H9 (cell line): ENCODE results near the gene LMAN1. TPM values are rescaled to one million over a fixed set of nuclear protein-coding genes. Genes with fewer than 3 reads are reported as not detected.

ENCODE experiments used
- DNase-seq: peaks from one replicate; pipeline ENCODE4 v3.0.0-alpha.2; 2017
- H2AFZ ChIP-seq: one replicate; pipeline ENCODE4 v1.6.1; 2013; ENCODE audit warnings: mild to moderate bottlenecking, low read length, control low read depth, moderate library complexity
- H2AK5ac ChIP-seq: 2 replicates; pipeline ENCODE4 v1.6.1; 2013; ENCODE audit warnings: low read length, control low read depth, mixed read lengths; ENCODE audit not compliant: insufficient read length
- H2BK120ac ChIP-seq: one replicate; pipeline ENCODE4 v1.6.1; 2013; ENCODE audit warnings: low read depth, mild to moderate bottlenecking, low read length, control low read depth, inconsistent platforms; ENCODE audit not compliant: poor library complexity, severe bottlenecking
- H2BK12ac ChIP-seq: 2 replicates; pipeline ENCODE4 v1.6.1; 2013; ENCODE audit warnings: low read length, control low read depth, mixed read lengths, low read depth; ENCODE audit not compliant: insufficient read length
- H2BK15ac ChIP-seq: 2 replicates; pipeline ENCODE4 v1.6.1; 2013; ENCODE audit warnings: low read depth, low read length, control low read depth
- H2BK20ac ChIP-seq: one replicate; pipeline ENCODE4 v1.6.1; 2013; ENCODE audit warnings: low read depth, mild to moderate bottlenecking, low read length, control low read depth, inconsistent platforms; ENCODE audit not compliant: poor library complexity, severe bottlenecking
- H2BK5ac ChIP-seq: 2 replicates; pipeline ENCODE4 v1.6.1; 2013; ENCODE audit warnings: low read length, control low read depth, mixed read lengths; ENCODE audit not compliant: insufficient read length
- H3K14ac ChIP-seq: 2 replicates; pipeline ENCODE4 v1.6.1; 2013; ENCODE audit warnings: low read length, control low read depth; ENCODE audit not compliant: insufficient read depth
- H3K18ac ChIP-seq: 2 replicates; pipeline ENCODE4 v1.6.1; 2013; ENCODE audit warnings: low read depth, mild to moderate bottlenecking, mixed read lengths, low read length, control low read depth; ENCODE audit not compliant: insufficient read length
- H3K23ac ChIP-seq: 2 replicates; pipeline ENCODE4 v1.6.1; 2013; ENCODE audit warnings: low read length, control low read depth, mixed read lengths, low read depth; ENCODE audit not compliant: insufficient read length
- H3K23me2 ChIP-seq: 2 replicates; pipeline ENCODE4 v1.6.1; 2013; ENCODE audit warnings: low read depth, mild to moderate bottlenecking, mixed read lengths, low read length, control low read depth; ENCODE audit not compliant: insufficient read length, poor library complexity, severe bottlenecking
- H3K27ac ChIP-seq: 2 replicates; pipeline ENCODE4 v1.5.1; 2013; ENCODE audit warnings: low read length, control low read depth, mixed read lengths, low read depth; ENCODE audit not compliant: insufficient read length
- H3K27me3 ChIP-seq: 2 replicates; pipeline ENCODE4 v1.6.1; 2013; ENCODE audit warnings: low read length, control low read depth, inconsistent platforms; ENCODE audit not compliant: insufficient read depth
- H3K4ac ChIP-seq: 2 replicates; pipeline ENCODE4 v1.6.1; 2013; ENCODE audit warnings: low read depth, mild to moderate bottlenecking, control low read depth, inconsistent platforms, low read length, moderate library complexity
- H3K4me1 ChIP-seq: 2 replicates; pipeline ENCODE4 v1.6.1; 2013; ENCODE audit warnings: low read length, control low read depth, inconsistent platforms; ENCODE audit not compliant: insufficient read depth
- H3K4me2 ChIP-seq: 2 replicates; pipeline ENCODE4 v1.6.1; 2013; ENCODE audit warnings: low read length, control low read depth, mixed read lengths; ENCODE audit not compliant: insufficient read length, insufficient read depth
- H3K56ac ChIP-seq: 2 replicates; pipeline ENCODE4 v1.6.1; 2013; ENCODE audit warnings: low read depth, mild to moderate bottlenecking, mixed read lengths, low read length, control low read depth; ENCODE audit not compliant: insufficient read length
- H3K79me1 ChIP-seq: 2 replicates; pipeline ENCODE4 v1.6.1; 2013; ENCODE audit warnings: low read depth, mild to moderate bottlenecking, moderate library complexity, low read length, control low read depth, inconsistent platforms; ENCODE audit not compliant: insufficient read depth, poor library complexity, severe bottlenecking
- H3K79me2 ChIP-seq: 2 replicates; pipeline ENCODE4 v1.6.1; 2013; ENCODE audit warnings: low read length, control low read depth, inconsistent platforms; ENCODE audit not compliant: insufficient read depth
- H3K9ac ChIP-seq: 2 replicates; pipeline ENCODE4 v1.6.1; 2013; ENCODE audit warnings: low read length, control low read depth, mixed read lengths; ENCODE audit not compliant: insufficient read length; ENCODE audit errors: extremely low read depth
- H3K9me3 ChIP-seq: one replicate; pipeline ENCODE4 v1.6.1; 2013; ENCODE audit warnings: low read depth, low read length, inconsistent platforms; ENCODE audit not compliant: control insufficient read depth
- H3T11ph ChIP-seq: one replicate; pipeline ENCODE4 v1.6.1; 2013; ENCODE audit warnings: mild to moderate bottlenecking, low read length, control low read depth, inconsistent platforms
- H4K20me1 ChIP-seq: one replicate; pipeline ENCODE4 v1.6.1; 2013; ENCODE audit not compliant: control insufficient read depth, insufficient read length, insufficient read depth
- H4K5ac ChIP-seq: 2 replicates; pipeline ENCODE4 v1.6.1; 2013; ENCODE audit warnings: low read depth, mild to moderate bottlenecking, mixed read lengths, low read length, control low read depth; ENCODE audit not compliant: insufficient read length
- H4K8ac ChIP-seq: replicated peaks from 2 replicates; pipeline ENCODE4 v1.6.1; 2013; ENCODE audit warnings: low read length, control low read depth, mixed read lengths, low read depth; ENCODE audit not compliant: insufficient read length
- H4K91ac ChIP-seq: 2 replicates; pipeline ENCODE4 v1.6.1; 2013; ENCODE audit warnings: low read depth, mild to moderate bottlenecking, moderate library complexity, mixed read lengths, low read length, control low read depth; ENCODE audit not compliant: insufficient read length
- H3K27ac Mint-ChIP-seq, 3 experiments: 2 replicates in 2 of 3; 3 replicates in 1 of 3; pipeline ENCODE4 v1.8.0; 2020 to 2021; ENCODE audit warnings: mixed read lengths in 3 of 3, mild to moderate bottlenecking in 1 of 3, moderate library complexity in 1 of 3
- H3K27me3 Mint-ChIP-seq: 2 replicates; pipeline ENCODE4 v1.8.0; 2021; ENCODE audit warnings: low read depth, mild to moderate bottlenecking, moderate library complexity, mixed read lengths
- H3K36me3 Mint-ChIP-seq, 3 experiments: 2 replicates in 2 of 3; 3 replicates in 1 of 3; pipeline ENCODE4 v1.8.0; 2020 to 2021; ENCODE audit warnings: low read depth in 3 of 3, mixed read lengths in 3 of 3; ENCODE audit not compliant: insufficient read depth in 1 of 3
- H3K4me1 Mint-ChIP-seq, 2 experiments: 2 replicates each; pipeline ENCODE4 v1.8.0; 2020; ENCODE audit warnings: mixed read lengths in 2 of 2
- H3K4me3 Mint-ChIP-seq, 2 experiments: 2 replicates in 1 of 2; 3 replicates in 1 of 2; pipeline ENCODE4 v1.8.0; 2020 to 2021; ENCODE audit warnings: mild to moderate bottlenecking in 2 of 2, mixed read lengths in 2 of 2, moderate library complexity in 1 of 2
- H3K9me3 Mint-ChIP-seq, 2 experiments: 2 replicates in 1 of 2; 3 replicates in 1 of 2; pipeline ENCODE4 v1.8.0; 2020; ENCODE audit warnings: mild to moderate bottlenecking in 2 of 2, mixed read lengths in 2 of 2, moderate library complexity in 1 of 2
- WGBS: extraction: QIAGEN DNeasy Blood & Tissue Kit; methylation state at CpG from one replicate; pipeline ENCODE4 v1.1.7; 2013; ENCODE audit warnings: missing lambda C conversion rate, low lambda C conversion rate, mixed read lengths; ENCODE audit not compliant: insufficient read length; ENCODE audit errors: extremely low coverage; 5-methylcytosine and 5-hydroxymethylcytosine counted together
- total RNA-seq: library from RNA; stranded (reverse); gene quantifications from 2 replicates; pipeline ENCODE4 v1.2.1, GENCODE V29; 2021
- TF ChIP-seq, protein P1 (sequence below): fragments of 200-600 bp; sonication (generic); conservative IDR thresholded peaks from 3 replicates; pipeline ENCODE4 v1.8.0; 2021; ENCODE audit warnings: antibody characterized with exemption, mild to moderate bottlenecking

LMAN1 gene
- total RNA-seq, 1 experiment from 2014 or later = 63.6 TPM

DNA sequence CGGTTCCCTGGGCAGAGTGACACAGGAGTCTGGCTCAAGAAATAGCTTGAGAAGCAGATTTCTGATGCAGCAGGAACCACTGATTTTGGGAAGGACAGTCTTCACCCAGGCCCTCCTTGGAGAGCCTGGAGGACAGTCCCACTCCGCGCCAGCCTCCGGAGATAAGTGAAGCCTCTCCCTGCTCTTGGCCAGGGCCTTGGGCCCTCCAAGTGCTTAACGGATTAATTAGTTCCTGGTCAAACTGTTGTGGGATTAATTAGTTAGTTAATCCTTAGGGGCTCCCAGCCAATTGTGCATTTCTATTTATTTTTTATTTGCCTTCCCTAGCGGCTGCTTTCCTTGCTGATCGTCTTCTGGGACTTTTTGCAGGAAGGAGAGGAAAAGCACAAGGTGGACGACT is 60.2 kb downstream of the LMAN1 start:
- Histone ChIP-seq H3T11ph (no peak overlapping the region), H3K4ac (no peak overlapping the region), H2BK12ac (no peak overlapping the region), H3K79me1 (no peaks in the 10 kb centered on the region), H3K23me2 (no peaks in the 10 kb centered on the region), H4K20me1 (no peaks in the 10 kb centered on the region), H3K14ac (no peak overlapping the region), H3K23ac (no peak overlapping the region), H4K5ac (no peak overlapping the region), H2BK15ac (no peak overlapping the region), H2AFZ (no peak overlapping the region), H3K79me2 (no peaks in the 10 kb centered on the region), H3K9me3 (no peaks in the 10 kb centered on the region), H4K91ac (no peak overlapping the region), H3K9ac (no peak overlapping the region), H3K4me1 (no peaks in the 10 kb centered on the region), H3K4me2 (no peak overlapping the region), H2BK20ac (no peak overlapping the region), H2BK120ac (no peak overlapping the region), H2AK5ac (no peak overlapping the region), H3K18ac (no peak overlapping the region), H4K8ac (no peak overlapping the region), H3K56ac (no peak overlapping the region), H3K27ac (no peak overlapping the region), H2BK5ac (no peak overlapping the region), H3K27me3 (no peaks in the 10 kb centered on the region)
- TF ChIP-seq, protein P1, sequence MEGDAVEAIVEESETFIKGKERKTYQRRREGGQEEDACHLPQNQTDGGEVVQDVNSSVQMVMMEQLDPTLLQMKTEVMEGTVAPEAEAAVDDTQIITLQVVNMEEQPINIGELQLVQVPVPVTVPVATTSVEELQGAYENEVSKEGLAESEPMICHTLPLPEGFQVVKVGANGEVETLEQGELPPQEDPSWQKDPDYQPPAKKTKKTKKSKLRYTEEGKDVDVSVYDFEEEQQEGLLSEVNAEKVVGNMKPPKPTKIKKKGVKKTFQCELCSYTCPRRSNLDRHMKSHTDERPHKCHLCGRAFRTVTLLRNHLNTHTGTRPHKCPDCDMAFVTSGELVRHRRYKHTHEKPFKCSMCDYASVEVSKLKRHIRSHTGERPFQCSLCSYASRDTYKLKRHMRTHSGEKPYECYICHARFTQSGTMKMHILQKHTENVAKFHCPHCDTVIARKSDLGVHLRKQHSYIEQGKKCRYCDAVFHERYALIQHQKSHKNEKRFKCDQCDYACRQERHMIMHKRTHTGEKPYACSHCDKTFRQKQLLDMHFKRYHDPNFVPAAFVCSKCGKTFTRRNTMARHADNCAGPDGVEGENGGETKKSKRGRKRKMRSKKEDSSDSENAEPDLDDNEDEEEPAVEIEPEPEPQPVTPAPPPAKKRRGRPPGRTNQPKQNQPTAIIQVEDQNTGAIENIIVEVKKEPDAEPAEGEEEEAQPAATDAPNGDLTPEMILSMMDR = no peak
- Mint-ChIP-seq H3K4me3 (no peak overlapping the region), H3K27ac (no peak overlapping the region), H3K4me1 (peaks cover 0 to 1% of the 10 kb centered on the region in 2 experiments; a peak in 1 of 4 replicates), H3K36me3 (no peaks in the 10 kb centered on the region), H3K27me3 (peaks cover 44% of the 10 kb centered on the region), H3K9me3 (no peaks in the 10 kb centered on the region)
- DNase-seq = no peak
- no CpG with 5 or more reads among the region's 8 CpGs for WGBS
